Measurements from ENCODE around the gene EPG5.

The EPG5 gene

GRCh38 chr18:45806226-45806625 is 160.9 kb downstream of the EPG5 start:
- no peak for DNase-seq

GRCh38 chr18:45805551-45805950 is 161.6 kb downstream of the EPG5 start:
- no peak for DNase-seq

GRCh38 chr18:45802814-45803492 is 164.2 kb downstream of the EPG5 start:
- no peak for DNase-seq

DNA sequence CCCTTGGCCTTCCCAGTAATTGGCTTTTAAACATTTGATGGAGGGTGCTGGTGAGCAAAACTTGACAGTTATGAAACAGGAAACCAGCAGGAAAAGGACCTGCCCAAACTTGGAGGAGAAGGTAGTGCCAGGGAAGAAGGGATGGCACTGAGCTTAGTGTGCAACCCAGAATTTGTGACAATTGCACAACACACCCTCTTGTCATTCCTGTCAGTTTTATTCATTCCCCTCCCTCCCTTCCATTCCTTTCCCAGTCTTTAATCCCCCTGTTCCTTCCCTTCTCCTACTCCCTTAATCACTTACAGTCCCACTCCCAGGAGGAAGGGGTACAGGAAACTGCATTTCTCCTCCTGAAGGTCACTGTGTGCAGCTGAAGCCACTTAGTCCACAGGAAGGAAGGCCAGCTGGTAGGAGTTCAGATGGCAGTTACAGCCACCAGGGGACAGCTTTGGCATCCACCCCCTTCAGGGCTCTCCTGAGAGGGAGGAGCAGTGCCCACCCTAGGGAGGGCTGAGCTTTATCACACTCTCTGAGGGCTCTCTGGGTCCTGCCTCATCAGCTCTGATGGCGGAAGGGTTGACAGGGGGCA is 165.6 kb downstream of the EPG5 start:
- DNase-seq: no peak

All from anterior cingulate cortex (tissue), 58 donors.